Subcutaneous abdominal adipose tissue (tissue), 5 donors: Measurements from ENCODE around the gene FRG2C.
"Not testable (repeated sequence)": the region's sequence is repeated elsewhere in the genome, so short reads cannot be mapped to it uniquely, and the experiment has no call there.

ENCODE experiments used
- H3K27ac ChIP-seq: one replicate; pipeline ENCODE4 v1.7.0; 2013; ENCODE audit warnings: low read depth, mild to moderate bottlenecking, inconsistent platforms, low read length, moderate library complexity
- H3K27me3 ChIP-seq, 5 donors: one replicate each; pipeline ENCODE4 v1.7.0; 2013; ENCODE audit warnings: low read length in 5 of 5, inconsistent platforms in 1 of 5; ENCODE audit not compliant: control insufficient read depth in 5 of 5, insufficient read depth in 4 of 5
- H3K36me3 ChIP-seq, 5 donors: one replicate each; pipeline ENCODE4 v1.7.0; 2013; ENCODE audit warnings: low read length in 5 of 5; ENCODE audit not compliant: control insufficient read depth in 5 of 5, insufficient read depth in 5 of 5
- H3K4me1 ChIP-seq, 5 donors: one replicate each; pipeline ENCODE4 v1.7.0; 2013; ENCODE audit warnings: low read length in 5 of 5, mild to moderate bottlenecking in 3 of 5, moderate library complexity in 1 of 5; ENCODE audit not compliant: control insufficient read depth in 5 of 5, insufficient read depth in 5 of 5
- H3K4me3 ChIP-seq, 5 donors: one replicate each; pipeline ENCODE4 v1.7.0; 2013; ENCODE audit warnings: low read length in 5 of 5, low read depth in 1 of 5
- H3K9ac ChIP-seq, 5 donors: one replicate each; pipeline ENCODE4 v1.7.0; 2013; ENCODE audit warnings: low read length in 5 of 5, mild to moderate bottlenecking in 4 of 5, moderate library complexity in 3 of 5
- H3K9me3 ChIP-seq, 5 donors: one replicate each; pipeline ENCODE4 v1.7.0; 2013; ENCODE audit warnings: low read length in 5 of 5; ENCODE audit not compliant: control insufficient read depth in 5 of 5
- donor health status: healthy.
- donor health status: healthy.
- donor health status: healthy.
- donor health status: healthy.
- donor health status: healthy.

Gene FRG2C

GRCh38 chr3:75664028-75664427, at the start of gene FRG2C:
Gene FRG2C, plus strand, starts transcription at chr3:75664328. Its CDS starts 52 bp downstream, at chr3:75664380.
- not testable (repeated sequence) for H3K4me3 ChIP-seq, H3K27me3 ChIP-seq, H3K36me3 ChIP-seq, H3K9ac ChIP-seq, H3K4me1 ChIP-seq, H3K27ac ChIP-seq
- H3K9me3 ChIP-seq = peaks cover 3 to 14% (median 8%) of the 10 kb centered on the region in 5 donors

DNA sequence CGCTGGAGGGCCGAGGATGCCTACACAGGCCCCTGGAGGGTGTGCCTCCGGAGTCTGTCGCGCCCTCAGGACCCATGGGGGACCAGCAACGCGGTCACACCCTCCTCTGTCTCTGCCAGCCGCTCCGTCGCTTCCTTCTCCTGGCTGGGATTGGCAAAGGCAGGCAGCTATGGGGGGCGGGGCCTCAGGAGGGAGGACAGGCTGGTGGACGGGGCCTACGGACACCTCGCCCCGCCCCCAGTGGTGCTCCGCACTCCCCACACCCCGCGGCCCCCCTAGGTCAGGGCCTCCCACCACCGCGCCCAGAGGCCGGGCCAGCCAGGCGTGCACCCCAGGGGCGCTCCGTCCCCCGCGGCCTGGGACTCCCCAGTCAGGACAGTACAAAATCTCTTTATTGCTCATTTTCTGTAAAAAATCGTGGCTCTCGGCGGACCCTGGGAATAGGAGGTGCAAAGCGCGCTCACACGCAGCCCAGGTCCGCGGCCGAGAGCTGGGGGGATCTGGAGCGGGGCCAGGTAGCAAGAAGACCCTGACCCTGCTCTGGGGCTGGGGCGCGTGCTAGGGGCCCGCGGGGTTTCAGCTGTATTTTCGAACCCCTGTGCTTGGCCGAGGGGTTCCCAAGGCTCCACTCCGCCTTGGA, 45.3 kb upstream of the FRG2C start:
- not testable (repeated sequence) for H3K27me3 ChIP-seq, H3K27ac ChIP-seq, H3K36me3 ChIP-seq, H3K9me3 ChIP-seq
- peaks cover 0 to 17% (median 12%) of the 10 kb centered on the region in 5 donors for H3K4me1 ChIP-seq
- peak overlapping the region in 3 of 5 donors; percentile 20 to 64 (median 32) for H3K9ac ChIP-seq
- H3K4me3 ChIP-seq = peak overlapping the region in 4 of 5 donors; percentile 17 to 60 (median 54)

GRCh38 chr3:75619481-75620031, 44.6 kb upstream of the FRG2C start:
- not testable (repeated sequence) for H3K27me3 ChIP-seq, H3K27ac ChIP-seq, H3K36me3 ChIP-seq, H3K9me3 ChIP-seq
- Histone ChIP-seq H3K9ac (peak overlapping the region in 3 of 5 donors; percentile 20 to 64 (median 32)), H3K4me1 (peaks cover 0 to 17% (median 12%) of the 10 kb centered on the region in 5 donors), H3K4me3 (peak overlapping the region in 4 of 5 donors; percentile 36 to 60 (median 54))

GRCh38 chr3:75621772-75622171, 42.4 kb upstream of the FRG2C start:
- not testable (repeated sequence) for H3K36me3 ChIP-seq, H3K9ac ChIP-seq, H3K27ac ChIP-seq, H3K9me3 ChIP-seq, H3K4me3 ChIP-seq, H3K27me3 ChIP-seq
- peaks cover 0 to 17% (median 12%) of the 10 kb centered on the region in 5 donors for H3K4me1 ChIP-seq

DNA sequence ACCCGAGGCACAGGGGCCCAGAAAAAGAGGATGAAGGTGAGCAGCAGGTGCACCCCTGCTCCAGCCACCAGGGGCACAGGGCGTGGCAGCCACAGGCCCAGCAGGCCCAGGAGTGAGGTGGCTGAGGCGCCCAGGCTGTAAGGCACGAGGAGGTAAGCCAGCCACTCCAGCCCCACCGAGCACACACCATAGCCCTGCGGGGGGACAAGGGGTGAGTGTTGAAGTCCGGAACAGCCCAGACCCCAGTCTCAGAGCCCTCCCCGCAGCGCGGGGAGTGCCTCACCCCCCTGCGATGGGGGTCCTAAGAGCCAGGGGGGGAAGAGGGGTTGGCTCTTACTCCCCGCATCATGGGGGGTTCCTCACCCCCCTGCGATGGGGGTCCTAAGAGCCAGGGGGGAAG, 40.5 kb upstream of the FRG2C start:
- not testable (repeated sequence) for H3K27ac ChIP-seq, H3K27me3 ChIP-seq, H3K36me3 ChIP-seq, H3K9me3 ChIP-seq, H3K9ac ChIP-seq, H3K4me3 ChIP-seq
- H3K4me1 ChIP-seq = peaks cover 0 to 14% (median 11%) of the 10 kb centered on the region in 5 donors

- not testable (repeated sequence) for H3K36me3 ChIP-seq, H3K4me3 ChIP-seq, H3K27me3 ChIP-seq, H3K9me3 ChIP-seq, H3K9ac ChIP-seq, H3K27ac ChIP-seq, H3K4me1 ChIP-seq
Observed at GRCh38 chr3:75630887-75631535, 33.1 kb upstream of the FRG2C start.

- no peak overlapping the region for H3K9ac ChIP-seq
- no peaks in the 10 kb centered on the region for H3K4me1 ChIP-seq
- H3K36me3 ChIP-seq = no peaks in the 10 kb centered on the region
- no peaks in the 10 kb centered on the region for H3K27me3 ChIP-seq
- no peak overlapping the region for H3K27ac ChIP-seq
- H3K4me3 ChIP-seq = no peak overlapping the region
- no peaks in the 10 kb centered on the region for H3K9me3 ChIP-seq
Observed at GRCh38 chr3:75631541-75631940, 32.6 kb upstream of the FRG2C start.

DNA sequence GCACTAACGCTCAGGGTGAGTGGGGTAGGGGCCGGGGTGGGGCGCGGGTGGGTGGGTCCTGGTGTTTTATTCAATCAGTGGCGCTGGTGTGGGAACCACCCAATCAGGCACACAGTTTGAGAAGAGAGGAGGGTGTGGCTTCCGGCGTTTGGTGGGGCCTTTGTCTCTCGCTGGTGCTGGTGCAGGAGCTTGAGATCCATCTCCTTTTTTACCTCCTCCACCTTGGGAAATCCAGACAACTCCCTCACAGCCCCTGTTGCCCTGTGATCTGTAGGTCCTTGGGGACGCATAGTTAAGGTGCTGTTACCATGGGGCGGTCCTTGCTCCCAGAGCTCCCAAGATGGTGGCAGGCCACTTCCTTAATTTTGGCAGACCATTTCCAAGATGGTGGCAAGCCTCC, 25.2 kb upstream of the FRG2C start:
- not testable (repeated sequence) for H3K4me3 ChIP-seq, H3K9me3 ChIP-seq, H3K27me3 ChIP-seq, H3K9ac ChIP-seq, H3K36me3 ChIP-seq, H3K27ac ChIP-seq
- peaks cover 0 to 15% (median 9%) of the 10 kb centered on the region in 5 donors for H3K4me1 ChIP-seq

GRCh38 chr3:75641107-75641517, 23.0 kb upstream of the FRG2C start:
- H3K9me3 ChIP-seq, H3K36me3 ChIP-seq, H3K27ac ChIP-seq, H3K27me3 ChIP-seq: not testable (repeated sequence)
- H3K4me3 ChIP-seq = peak overlapping the region; percentile 54 to 91 (median 76)
- H3K9ac ChIP-seq = peak overlapping the region in 1 of 5 donors; percentile 69
- peaks cover 0 to 15% (median 9%) of the 10 kb centered on the region in 5 donors for H3K4me1 ChIP-seq

DNA sequence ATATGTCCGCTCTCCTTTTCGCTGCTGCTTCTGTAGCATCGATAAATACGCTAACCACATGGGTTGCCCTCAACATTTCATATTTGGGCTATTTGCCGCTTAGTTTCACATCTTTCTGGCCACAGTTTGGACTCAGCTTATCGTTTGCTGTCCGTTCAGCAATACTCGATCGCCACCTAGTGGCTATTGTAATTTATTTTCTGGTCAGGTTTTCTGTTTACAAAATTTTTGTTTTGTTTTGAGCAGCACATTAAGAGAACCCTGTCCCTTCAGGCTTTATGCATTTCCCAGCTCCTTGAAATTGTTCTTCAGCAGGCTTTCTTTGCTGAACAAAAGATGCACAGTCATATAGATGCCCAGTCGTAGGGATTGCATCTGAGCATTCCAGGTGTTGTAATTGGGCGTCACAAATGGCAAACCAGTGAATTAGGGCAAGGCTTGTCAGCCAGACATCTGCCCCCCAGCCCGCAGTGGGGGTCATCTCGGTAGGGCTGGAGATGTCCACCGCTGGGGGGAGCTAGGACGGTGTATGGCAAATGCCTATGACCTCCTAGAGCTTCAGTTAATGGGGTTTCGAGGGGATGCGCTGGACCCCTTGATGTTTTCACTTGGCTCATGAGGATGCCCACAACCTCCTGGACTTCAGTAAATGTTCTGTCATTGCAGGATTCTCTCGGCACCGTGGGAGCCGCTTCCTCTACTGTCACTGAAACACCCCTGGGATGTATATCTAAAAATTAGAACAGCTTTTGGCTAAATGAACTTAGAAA, 20.9 kb upstream of the FRG2C start:
- not testable (repeated sequence) for H3K9ac ChIP-seq, H3K36me3 ChIP-seq, H3K27ac ChIP-seq, H3K27me3 ChIP-seq, H3K9me3 ChIP-seq
- Histone ChIP-seq H3K4me1 (peaks cover 0 to 15% (median 9%) of the 10 kb centered on the region in 5 donors), H3K4me3 (peak overlapping the region in 2 of 5 donors; percentile 34 to 53)
